ENCODE data around the gene BEND7.
"Not testable (repeated sequence)": the region's sequence is repeated elsewhere in the genome, so short reads cannot be mapped to it uniquely, and the experiment has no call there.

Gene BEND7

GRCh38 chr10:13414855-13415254 is 114.0 kb downstream of the BEND7 start:
- H3K4me3 ChIP-seq (ENCODE audit: low read depth, low read length) = no peak overlapping the region
- peak; percentile 62 for TF ChIP-seq CTCF (conservative IDR thresholded peaks at IDR 0.05; ENCODE audit: low read depth, low read length)
- peak; percentile 45 for DNase-seq (ENCODE audit: low read depth)

GRCh38 chr10:13414137-13414536 is 114.7 kb downstream of the BEND7 start:
- no peak for TF ChIP-seq CTCF (conservative IDR thresholded peaks at IDR 0.05; ENCODE audit: low read depth, low read length)
- no peak for DNase-seq (ENCODE audit: low read depth)

GRCh38 chr10:13412894-13413293 is 115.9 kb downstream of the BEND7 start:
- TF ChIP-seq CTCF (conservative IDR thresholded peaks at IDR 0.05; ENCODE audit: low read depth, low read length) = no peak
- DNase-seq (ENCODE audit: low read depth) = no peak
- no peak overlapping the region for H3K4me3 ChIP-seq (ENCODE audit: low read depth, low read length)

More at GRCh38 chr10:13414137-13414536, 114.7 kb downstream of the BEND7 start:
- H3K4me3 ChIP-seq (ENCODE audit: low read depth, low read length) = no peak overlapping the region

GRCh38 chr10:13404791-13405190 is 124.0 kb downstream of the BEND7 start:
- TF ChIP-seq CTCF (conservative IDR thresholded peaks at IDR 0.05; ENCODE audit: low read depth, low read length) = no peak
- no peak overlapping the region for H3K4me3 ChIP-seq (ENCODE audit: low read depth, low read length)
- DNase-seq (ENCODE audit: low read depth) = no peak

- DNase-seq (ENCODE audit: low read depth) = no peak
- TF ChIP-seq CTCF (conservative IDR thresholded peaks at IDR 0.05; ENCODE audit: low read depth, low read length) = no peak
- H3K4me3 ChIP-seq (ENCODE audit: low read depth, low read length) = no peak overlapping the region
These were observed 124.5 kb downstream of the BEND7 start for GRCh38 chr10:13404305-13404759.

- not testable (repeated sequence) for DNase-seq (ENCODE audit: low read depth); H3K4me3 ChIP-seq (ENCODE audit: low read depth, low read length)
These were observed 125.4 kb downstream of the BEND7 start for GRCh38 chr10:13403426-13403825.

GRCh38 chr10:13402021-13402420 is 126.8 kb downstream of the BEND7 start:
- no peak overlapping the region for H3K4me3 ChIP-seq (ENCODE audit: low read depth, low read length)
- no peak for DNase-seq (ENCODE audit: low read depth)
- no peak for TF ChIP-seq CTCF (conservative IDR thresholded peaks at IDR 0.05; ENCODE audit: low read depth, low read length)

GRCh38 chr10:13401142-13401541 is 127.7 kb downstream of the BEND7 start:
- H3K4me3 ChIP-seq (ENCODE audit: low read depth, low read length) = no peak overlapping the region
- no peak for TF ChIP-seq CTCF (conservative IDR thresholded peaks at IDR 0.05; ENCODE audit: low read depth, low read length)
- DNase-seq (ENCODE audit: low read depth) = no peak
